Epithelial cell of proximal tubule (primary cell): Measurements from ENCODE around the gene CCNG1. TPM values are rescaled to one million over a fixed set of nuclear protein-coding genes. Genes with fewer than 3 reads are reported as not detected.
"Not testable (repeated sequence)": the region's sequence is repeated elsewhere in the genome, so short reads cannot be mapped to it uniquely, and the experiment has no call there.

Source experiments
- DNase-seq: peaks from one replicate; pipeline ENCODE4 v3.0.0-alpha.2; 2011; ENCODE audit warnings: low read depth
- H3K4me3 ChIP-seq: 2 replicates; pipeline ENCODE4 v1.5.1; 2011; ENCODE audit warnings: low read depth, mild to moderate bottlenecking, low read length
- total RNA-seq: library from RNA; depleted of rRNA; stranded (reverse); fragments of >200 nt; gene quantifications from 2 replicates; pipeline ENCODE4 v1.2.3, GENCODE V29; 2015
- TF ChIP-seq, protein P1 (sequence below): conservative IDR thresholded peaks from 2 replicates; pipeline ENCODE4 v1.5.1; 2012; ENCODE audit warnings: low read depth, mild to moderate bottlenecking, low read length

CCNG1 gene
- total RNA-seq, 1 donor from 2014 or later: 139 TPM

DNA sequence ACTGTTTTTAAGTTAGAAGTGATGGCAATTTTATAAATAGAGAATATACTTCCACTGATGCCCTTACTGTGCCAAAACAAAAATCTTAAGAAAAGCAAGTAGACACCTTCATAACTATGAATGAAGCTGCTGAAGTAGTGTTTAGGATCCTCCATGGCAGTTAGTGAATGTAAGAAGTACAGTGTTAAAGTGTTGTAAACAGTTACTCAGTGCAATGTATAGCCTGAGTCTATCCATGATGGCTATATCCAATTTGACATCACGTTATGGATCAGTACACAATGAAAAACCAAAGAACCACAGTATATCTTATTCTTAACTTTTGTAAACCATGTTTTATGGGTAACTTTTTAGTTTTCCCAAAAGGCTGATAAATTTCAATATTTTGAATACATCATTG, 7.1 kb downstream of the CCNG1 start:
- no peak overlapping the region for H3K4me3 ChIP-seq
- TF ChIP-seq, protein P1, sequence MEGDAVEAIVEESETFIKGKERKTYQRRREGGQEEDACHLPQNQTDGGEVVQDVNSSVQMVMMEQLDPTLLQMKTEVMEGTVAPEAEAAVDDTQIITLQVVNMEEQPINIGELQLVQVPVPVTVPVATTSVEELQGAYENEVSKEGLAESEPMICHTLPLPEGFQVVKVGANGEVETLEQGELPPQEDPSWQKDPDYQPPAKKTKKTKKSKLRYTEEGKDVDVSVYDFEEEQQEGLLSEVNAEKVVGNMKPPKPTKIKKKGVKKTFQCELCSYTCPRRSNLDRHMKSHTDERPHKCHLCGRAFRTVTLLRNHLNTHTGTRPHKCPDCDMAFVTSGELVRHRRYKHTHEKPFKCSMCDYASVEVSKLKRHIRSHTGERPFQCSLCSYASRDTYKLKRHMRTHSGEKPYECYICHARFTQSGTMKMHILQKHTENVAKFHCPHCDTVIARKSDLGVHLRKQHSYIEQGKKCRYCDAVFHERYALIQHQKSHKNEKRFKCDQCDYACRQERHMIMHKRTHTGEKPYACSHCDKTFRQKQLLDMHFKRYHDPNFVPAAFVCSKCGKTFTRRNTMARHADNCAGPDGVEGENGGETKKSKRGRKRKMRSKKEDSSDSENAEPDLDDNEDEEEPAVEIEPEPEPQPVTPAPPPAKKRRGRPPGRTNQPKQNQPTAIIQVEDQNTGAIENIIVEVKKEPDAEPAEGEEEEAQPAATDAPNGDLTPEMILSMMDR: no peak
- no peak for DNase-seq

DNA sequence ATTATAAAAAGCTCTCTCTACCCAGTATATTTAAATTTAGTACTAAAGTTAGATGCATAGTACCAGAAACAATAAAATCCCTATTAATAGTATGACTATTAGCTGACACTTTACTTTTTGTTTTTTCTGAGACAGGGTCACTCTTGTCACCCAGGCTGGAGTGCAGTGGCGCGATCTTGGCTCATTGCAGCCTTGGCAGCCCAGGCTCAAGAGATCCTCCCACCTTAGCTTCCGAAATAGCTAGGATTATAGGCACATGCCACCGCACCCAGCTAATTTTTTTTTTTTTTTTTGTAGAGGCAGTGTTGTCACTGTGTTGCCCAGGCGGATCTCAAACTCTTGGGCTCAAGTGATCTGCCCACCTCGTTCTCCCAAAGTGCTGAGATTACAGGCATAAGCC, 8.0 kb downstream of the CCNG1 start:
- no peak for DNase-seq
- TF ChIP-seq, protein P1: no peak
- H3K4me3 ChIP-seq: no peak overlapping the region

DNA sequence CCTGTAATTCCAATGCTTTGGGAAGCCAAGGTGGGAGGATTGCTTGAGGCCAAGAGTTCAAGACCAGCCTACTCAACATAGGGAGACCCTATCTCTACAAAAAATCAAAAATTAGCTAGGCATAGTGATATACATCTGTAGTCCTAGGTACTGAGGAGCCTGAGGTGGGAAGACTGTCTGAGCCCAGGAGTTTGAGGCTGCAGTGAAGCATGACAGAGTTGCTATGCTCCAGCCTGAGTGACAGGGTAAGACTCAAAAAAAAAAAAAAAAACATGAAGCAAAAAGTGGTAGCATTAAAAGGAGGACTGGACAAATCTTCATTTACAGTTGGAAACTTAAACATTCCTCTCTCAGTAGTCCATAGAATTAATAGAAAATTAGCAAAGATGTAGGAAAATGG, 9.8 kb downstream of the CCNG1 start:
- TF ChIP-seq, protein P1: no peak
- DNase-seq: no peak
- no peak overlapping the region for H3K4me3 ChIP-seq

DNA sequence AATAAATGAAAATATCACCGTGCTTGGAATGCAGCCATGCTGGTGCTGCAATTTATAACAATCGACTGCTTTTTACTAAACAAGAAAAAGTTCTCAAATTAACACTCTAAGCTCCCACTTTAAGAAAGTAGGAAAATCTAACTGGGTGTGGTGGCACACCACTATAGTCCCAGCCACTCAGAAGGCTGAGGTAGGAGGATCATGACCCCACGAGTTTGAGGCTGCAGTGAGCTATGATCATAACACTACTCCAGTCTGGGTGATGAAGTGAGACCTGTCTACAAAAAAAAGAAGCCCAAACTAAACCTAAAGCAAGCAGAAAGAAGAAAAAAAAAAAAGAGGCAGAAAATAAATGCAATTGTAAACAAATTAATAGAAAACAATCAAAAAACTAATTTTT, 10.5 kb downstream of the CCNG1 start:
- no peak overlapping the region for H3K4me3 ChIP-seq
- TF ChIP-seq, protein P1: no peak
- DNase-seq: no peak

DNA sequence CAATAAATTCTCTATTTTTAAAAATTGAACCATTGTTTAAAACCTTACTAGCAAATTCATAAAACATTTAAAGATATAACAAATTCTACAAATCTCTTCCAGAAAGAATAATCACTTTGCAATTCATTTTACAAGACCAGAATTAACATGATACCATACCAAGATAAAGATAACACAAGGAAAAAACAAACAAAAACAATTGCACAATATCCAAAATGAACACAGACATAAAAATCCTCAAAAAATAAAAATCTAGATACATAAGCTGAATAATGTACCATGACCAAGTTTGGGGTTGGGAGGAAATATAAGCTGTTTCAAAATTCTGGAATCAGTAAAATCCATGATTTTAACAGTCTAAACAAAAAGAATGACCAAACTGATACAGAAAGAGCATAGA, 11.1 kb downstream of the CCNG1 start:
- DNase-seq: no peak
- no peak overlapping the region for H3K4me3 ChIP-seq
- TF ChIP-seq, protein P1: no peak

DNA sequence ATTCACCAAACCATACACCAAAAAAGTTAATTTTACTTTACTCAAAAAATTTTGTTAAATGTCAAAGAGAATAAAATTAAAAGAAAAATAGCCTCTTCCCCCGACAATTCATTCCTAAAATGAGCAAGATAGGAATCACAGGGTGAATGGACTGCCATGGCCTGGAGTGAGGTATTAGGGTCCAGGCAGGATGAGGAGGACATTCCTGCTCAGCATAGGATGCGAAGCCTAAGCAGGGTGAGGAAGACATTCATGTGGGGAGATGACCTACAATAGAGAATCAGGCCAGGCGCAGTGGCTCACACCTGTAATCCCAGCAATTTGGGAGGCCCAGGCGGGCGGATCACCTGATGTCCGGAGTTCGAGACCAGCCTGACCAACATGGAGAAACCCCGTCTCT, 14.1 kb downstream of the CCNG1 start:
- TF ChIP-seq, protein P1: no peak

DNA sequence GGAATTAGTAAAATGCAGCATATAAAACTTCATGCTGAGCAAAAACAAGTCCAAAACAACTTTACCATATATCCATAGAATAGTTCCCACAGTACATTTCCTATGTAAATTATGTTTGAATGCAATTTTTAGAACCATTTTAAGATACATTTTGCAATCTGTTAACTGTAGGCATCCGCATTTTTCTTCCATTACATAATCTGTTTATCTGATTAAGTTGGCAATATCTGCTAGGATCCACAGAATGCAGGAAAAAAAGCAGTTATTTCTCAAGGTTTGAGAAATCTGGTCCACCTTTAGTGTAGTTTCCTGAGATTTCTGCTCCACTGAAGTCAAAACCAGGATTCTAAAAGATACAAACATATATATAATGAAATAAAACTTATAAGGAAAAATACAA, 16.3 kb downstream of the CCNG1 start:
- TF ChIP-seq, protein P1: no peak
- no peak overlapping the region for H3K4me3 ChIP-seq
- no peak for DNase-seq

More for the DNA sequence above, 14.1 kb downstream of the CCNG1 start:
- no peak for DNase-seq
- no peak overlapping the region for H3K4me3 ChIP-seq

DNA sequence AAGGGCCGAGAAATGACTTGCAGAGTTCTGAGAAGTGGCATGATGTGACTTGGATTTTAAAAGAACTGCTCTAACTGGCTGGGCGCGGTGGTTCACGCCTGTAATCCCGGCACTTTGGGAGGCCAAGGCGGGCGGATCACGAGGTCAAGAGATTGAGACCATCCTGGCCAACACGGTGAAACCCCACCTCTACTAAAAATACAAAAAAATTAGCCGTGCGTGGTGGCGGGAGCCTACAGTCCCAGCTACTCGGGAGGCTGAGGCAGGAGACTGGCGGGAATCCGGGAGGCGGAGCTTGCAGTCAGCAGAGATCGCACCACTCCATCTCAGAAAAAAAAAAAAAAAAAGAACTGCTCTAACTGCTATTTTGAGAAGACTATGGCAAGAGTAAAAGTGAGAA, 18.0 kb downstream of the CCNG1 start:
- not testable (repeated sequence) for H3K4me3 ChIP-seq, DNase-seq
